NCI-H774 (cell line): ENCODE measurements around the gene ENO2.

ENCODE experiments used
- DNase-seq: peaks from one replicate; lab custom pipeline; 2025; lab: John Stamatoyannopoulos, UW

Gene ENO2

DNA sequence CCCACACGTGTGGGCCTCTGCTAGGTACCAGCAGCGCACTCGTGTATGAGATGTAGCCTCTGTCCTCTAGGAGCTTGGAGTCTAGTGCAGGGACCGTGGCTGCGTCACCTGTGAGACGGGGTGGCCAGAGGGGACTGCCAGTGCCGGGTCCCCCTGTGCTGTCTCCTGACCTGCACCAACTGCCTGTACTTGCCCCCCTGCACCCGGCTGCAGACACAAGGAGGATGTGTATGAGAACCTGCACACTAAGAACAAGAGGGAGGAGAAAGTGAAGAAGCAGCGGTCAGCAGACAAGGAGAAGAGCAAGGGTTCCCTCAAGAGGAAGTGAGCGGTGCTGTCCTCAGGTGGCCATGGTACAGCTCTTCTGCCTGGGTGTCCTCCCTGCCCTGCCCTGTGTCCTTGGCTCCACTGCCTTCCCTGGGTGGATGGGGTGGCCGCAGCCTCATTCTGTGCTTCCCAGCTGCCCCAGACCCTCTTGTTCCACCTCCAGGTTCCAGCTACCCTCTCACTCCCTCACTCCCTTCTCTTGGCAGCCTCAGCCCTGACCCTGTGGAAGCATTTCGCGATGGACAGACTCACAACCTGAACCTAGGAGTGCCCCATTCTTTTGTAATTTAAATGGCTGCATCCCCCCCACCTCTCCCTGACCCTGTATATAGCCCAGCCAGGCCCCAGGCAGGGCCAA lies 46.4 kb downstream of the ENO2 start:
- DNase-seq = no peak

DNA sequence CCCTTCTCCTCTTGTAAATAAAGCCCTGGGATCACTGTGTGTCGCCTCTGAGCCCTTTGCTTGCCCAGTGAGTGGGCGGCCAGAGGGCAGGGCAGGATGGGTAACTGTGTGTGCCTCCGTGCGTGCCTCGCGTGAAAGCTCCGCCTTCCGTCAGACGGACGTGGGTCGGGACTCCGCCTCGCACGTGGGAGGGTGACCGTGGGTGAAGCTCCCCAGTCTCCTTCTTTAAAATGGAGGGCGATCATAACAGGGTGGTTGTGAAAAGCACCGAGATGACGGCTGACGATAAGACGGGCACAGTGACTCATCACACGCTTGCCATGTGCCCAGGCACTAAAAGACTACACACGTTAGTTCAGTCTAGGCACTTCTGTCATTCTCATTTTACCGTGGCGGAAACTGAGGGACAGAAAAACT lies 46.9 kb downstream of the ENO2 start:
- DNase-seq = no peak

DNA sequence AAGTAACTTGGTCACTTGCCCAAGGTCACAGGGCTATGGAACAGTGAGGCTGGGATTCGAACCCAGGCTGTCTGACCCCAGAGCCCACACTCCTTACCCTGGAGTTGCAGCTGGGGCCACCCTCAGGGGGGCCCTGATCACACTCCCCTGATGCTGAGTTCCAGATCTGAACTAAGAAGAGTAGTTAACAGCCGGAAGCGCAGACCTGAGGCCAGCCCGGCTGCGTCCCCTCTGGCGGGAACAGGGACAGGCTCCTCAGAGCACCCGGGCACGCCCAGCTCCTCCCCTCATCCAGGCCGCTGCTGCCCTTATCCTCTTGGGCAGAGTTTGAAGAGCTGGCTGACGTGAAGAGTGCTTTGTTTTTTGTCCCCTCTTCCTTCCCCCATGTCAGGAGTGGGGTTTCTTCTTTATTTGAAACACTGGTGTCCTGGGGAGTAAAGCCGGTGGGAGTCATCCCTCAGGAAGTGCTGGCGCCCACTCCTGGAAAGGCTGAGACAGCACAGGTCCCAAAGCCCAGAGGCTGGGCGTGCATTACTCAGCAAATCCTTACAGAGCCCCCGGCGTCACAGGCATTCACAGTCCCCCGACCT lies 47.4 kb downstream of the ENO2 start:
- peak; percentile 88 for DNase-seq

- DNase-seq = peak; percentile 85
Measured at GRCh38 chr12:6962285-6963015, 48.1 kb downstream of the ENO2 start.

- peak; percentile 94 for DNase-seq
Measured at GRCh38 chr12:6963016-6963731, 48.8 kb downstream of the ENO2 start.

- DNase-seq = peak; percentile 38
Measured at GRCh38 chr12:6963791-6964413, 49.5 kb downstream of the ENO2 start.

DNA sequence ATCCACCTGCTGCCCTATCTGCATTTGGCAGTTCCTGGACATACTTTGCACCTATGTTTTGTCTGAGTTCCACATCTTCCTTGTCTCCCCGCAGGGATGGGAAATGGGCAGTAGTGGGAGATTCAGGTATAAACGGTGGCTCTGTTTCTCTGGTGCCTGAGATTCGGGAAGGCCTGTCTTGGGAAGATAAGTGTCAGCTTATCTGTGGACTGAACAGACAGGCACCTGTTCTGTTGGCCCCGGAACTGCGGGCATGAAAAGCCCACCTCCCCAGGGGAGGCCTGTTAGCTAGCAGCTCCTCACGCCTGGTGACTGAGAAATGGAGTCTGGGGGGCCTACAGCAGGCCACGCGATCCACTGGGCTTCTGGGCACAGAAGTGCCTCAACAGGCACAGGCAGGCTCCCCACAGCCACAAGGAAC lies 50.2 kb downstream of the ENO2 start:
- no peak for DNase-seq

DNA sequence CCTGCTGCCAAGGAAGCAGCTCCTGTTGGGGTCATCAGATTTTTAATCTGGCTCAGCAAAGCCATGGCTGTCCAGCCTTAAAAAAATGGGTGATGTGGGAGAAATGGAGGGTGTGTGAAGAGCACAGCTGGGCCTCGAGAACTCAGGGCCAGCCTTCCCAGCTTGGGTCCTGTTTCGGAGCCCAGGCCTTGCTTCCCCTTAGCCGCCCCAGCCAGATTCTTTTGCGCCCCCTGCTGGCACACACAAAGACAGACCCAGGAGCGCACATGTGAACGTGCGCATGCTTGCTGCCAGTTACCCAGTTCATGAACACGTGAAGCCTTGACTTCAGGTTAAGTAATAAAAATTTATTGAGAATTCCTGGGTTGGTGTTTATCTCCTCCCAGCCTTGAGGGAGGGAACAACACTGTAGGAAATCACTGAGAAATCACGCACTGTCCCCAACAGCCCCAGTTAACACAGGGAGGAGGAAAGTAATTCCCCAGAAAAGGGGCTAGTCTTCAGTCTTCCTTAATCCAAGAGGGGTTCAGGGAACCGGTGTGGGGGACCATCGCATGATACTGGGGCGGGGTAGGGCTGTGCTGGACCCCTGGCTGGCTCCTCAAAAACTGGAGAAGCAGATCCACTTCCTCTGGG lies 50.8 kb downstream of the ENO2 start:
- peak; percentile 85 for DNase-seq

GRCh38 chr12:6965714-6966113 lies 51.3 kb downstream of the ENO2 start:
- DNase-seq = no peak

GRCh38 chr12:6966351-6966750 lies 52.0 kb downstream of the ENO2 start:
- no peak for DNase-seq

DNA sequence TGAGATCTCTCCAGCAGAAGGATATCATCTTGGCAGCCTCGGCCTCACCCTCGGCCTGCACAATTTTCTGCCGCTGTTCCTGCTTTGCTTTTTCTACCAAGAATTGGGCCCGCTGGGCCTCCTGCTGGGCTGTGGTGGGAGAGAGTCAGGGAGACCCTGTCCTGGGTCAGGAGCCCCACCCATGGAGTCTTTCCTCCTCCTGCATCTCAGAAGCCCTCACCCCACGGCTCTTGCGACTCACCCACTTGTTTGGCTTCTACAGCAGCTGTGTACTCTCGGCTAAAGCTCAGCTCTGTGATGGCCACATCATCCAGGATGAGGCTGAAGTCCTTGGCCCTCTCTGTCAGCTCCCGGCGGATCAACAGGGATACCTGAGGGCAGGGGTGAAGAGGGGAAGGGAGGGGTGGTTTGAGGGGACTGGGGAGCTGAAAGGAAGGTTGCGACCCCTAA lies 53.3 kb downstream of the ENO2 start:
- DNase-seq = no peak

DNA sequence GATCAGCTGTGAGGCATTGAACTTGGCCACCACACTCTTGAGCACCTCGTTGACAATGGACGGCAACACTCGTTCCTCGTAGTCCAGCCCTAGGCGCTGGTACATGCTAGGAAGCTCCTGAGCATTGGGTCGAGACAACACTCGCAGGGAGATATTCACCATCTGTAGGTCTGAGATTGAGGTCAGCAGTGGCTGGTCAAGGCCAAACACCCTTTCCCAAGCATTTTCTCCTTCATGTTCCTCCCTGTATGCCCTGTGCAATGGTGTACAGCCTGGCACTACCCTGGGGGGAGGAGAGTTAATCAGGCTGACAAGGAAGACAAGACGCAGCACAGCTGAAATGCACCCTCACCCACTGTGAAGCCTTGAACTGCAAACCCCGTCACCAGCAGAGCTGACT lies 54.0 kb downstream of the ENO2 start:
- no peak for DNase-seq

DNA sequence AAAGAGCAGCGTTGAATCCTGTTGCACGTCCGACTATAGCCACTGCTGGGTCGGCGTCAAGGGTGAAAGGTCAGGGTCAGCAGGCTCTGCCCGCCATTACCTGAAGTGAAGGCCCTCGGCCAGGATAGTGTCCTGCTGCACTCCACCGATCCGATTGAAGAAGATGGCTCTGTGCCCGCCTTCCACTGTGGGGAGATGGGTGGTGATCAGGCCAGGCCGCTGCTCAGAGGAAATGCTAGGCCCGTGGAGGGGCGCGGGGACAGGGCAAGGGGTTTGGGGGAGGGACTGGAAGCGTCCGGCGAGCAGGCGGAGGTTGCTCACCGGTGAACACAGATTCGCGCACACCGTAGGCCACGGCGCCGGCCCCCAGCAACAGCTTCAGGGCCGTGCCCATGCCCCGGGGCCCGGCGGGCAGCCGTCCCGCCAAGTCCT lies 55.7 kb downstream of the ENO2 start:
- peak; percentile 8 for DNase-seq
